NCI-H526 (cell line): ENCODE data around the gene FCAMR.
"Not testable (repeated sequence)": the region's sequence is repeated elsewhere in the genome, so short reads cannot be mapped to it uniquely, and the experiment has no call there.

Experiments used
- DNase-seq, 2 experiments: peaks; one replicate each; lab custom pipeline; 2025; lab: John Stamatoyannopoulos, UW

The FCAMR gene

DNA sequence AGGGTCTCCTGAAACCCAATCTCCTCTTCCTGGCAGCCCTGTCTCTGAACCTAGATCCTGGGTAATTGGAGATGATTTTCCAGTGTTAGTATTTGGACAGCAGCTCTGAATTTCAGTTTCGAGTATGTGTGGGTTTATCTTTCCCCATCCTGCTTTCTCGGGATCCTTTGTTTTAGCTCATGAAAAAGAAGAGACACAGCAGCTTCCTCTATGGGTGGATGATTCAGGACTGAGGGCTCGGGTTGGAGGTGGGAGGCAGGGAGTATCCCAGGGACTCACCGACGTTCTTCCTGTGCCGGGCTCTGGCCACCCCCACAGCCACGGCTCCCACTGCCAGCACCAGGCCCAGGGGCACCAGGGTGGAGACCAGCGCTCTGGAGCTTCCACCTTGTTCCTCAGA is 38.1 kb downstream of the FCAMR start:
- no peak for DNase-seq

DNA sequence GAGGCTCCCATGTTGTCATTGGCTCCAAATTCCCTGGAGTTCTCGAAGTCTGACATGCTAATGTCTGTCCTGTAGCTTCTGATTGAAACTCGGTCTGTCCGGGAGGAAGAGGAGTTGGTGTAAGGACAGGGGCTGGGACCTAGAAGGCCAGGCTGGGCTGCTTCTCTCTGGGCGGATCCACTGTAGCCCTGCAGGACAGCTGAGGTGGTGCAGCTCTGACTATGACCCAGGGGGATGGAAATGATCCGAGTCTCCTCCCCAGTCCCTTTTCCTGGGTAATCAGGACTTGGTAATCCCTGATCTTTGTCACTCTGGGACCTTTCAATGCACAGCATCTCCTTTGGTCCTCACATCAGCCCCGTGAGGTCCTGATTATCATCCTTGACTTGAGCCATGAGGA is 38.6 kb downstream of the FCAMR start:
- DNase-seq = no peak

DNA sequence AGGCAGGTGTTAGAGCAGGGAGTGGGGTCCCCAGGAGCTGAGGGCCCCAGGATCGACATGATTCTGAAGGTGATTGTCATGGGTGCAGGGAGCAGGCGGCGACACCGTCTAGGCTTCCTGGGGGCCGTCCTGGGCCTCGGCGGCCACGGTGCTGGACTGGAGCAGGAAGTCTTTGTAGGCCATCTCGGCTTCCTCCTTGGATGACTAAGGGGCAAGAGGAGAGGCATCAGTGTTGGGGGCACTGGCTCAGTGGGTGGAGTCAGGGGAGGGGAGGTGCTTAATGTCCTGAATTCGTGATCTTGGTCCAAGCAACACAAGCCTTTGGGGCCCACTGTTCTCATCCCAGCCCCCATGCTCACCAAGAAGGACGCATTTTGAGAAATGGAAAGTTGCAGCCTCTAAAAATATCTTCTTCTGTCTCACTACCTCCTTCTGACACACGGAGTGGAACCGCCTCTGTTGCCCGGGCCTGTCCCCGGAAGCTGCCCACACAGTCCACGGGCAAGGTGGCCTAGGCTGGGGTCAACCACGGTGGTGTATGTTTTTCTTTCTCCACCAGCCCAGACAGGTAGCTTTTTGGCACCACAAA is 40.0 kb downstream of the FCAMR start:
- no peak for DNase-seq

DNA sequence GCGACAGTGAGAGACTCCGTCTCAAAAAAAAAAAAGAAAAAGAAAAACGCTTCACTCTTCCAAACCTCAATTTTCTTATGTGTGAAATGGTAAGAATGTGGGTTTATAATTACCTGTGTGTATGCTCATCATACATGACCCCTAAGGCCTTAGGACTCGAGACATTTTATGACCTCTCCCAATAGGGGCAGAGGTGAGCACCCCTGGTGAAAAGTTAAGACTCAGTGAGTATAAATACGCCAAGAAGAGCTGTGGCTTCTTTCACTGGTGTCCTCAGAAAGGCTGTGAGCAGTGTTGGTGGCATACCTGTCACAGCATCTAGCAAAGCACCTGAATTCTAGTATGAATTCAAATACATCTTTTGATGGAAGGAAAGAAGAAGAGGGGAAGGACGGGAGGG is 40.7 kb downstream of the FCAMR start:
- no peak for DNase-seq

DNA sequence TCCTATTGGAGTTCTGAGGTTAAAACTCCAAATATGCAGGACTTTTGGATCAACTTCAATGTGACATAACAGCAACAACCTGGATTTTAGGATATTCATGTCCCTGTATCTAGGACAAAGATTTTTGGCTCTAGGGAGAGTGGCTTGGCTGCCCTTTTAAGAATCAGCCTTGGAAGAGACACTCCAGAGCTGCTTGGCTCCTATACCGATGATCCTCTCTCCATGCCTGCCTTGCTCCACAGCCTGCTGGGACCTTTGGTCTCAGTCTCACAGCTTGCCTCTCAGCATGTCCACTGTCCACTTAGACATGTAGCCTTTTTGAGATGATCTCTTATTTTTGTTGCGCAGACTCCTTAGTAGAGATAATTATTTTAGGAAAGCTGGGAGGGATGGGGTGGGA is 44.0 kb downstream of the FCAMR start:
- DNase-seq = no peak

DNA sequence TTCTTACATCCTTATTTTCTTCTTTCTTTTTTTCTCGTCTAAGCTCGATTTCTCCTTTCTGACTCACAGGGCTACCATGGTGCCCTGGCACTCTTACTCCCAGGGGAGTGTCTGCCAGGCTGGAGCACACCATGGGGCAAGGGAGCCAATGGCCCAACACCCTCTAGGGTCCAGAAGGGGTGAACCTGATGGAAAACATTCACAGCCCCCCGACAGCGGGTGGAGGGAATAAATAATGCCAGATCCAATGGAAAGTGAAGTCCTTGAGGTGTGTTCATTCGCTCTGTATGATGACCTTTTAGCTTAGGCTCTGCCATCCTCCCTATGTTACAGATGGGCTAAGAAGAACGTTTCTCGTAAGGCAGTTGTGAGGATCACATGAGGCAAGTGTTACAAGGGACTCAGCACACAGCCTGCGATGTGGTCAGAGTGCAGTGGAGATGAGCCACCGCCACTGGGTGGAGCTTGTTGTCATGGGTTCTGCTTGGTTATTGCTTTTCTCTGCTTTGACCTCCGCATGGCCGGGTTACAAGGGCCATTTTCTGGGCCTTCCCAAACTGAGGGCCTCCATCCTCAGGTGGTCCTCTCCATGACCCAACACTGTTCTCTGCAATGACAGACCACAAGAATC is 45.0 kb downstream of the FCAMR start:
- DNase-seq = no peak

DNA sequence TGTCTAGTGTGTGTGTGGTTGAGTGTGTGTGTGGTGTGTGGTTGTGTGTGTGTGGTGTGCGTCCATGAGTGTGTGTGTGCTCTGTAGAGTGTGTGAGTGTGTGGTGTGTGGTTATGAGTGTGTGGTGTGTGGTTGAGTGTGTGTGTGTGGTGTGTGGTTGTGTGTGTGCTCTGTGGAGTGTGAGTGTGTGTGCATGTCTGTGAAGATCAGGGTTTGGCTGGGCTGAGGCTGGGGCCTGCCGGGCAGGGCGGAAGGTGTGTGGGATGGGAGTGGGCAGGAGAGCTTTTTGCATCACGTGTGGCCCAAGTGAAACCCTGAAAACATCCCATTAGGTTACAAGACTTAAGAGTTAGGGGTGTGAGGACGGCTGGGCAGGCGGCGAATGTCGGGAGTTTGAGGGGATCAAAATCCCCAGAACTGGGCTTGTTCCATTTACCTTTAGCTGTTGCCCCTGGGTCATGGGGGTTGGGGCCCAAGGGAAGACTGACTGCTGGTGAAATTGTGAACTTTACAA is 45.6 kb downstream of the FCAMR start:
- no peak for DNase-seq

DNA sequence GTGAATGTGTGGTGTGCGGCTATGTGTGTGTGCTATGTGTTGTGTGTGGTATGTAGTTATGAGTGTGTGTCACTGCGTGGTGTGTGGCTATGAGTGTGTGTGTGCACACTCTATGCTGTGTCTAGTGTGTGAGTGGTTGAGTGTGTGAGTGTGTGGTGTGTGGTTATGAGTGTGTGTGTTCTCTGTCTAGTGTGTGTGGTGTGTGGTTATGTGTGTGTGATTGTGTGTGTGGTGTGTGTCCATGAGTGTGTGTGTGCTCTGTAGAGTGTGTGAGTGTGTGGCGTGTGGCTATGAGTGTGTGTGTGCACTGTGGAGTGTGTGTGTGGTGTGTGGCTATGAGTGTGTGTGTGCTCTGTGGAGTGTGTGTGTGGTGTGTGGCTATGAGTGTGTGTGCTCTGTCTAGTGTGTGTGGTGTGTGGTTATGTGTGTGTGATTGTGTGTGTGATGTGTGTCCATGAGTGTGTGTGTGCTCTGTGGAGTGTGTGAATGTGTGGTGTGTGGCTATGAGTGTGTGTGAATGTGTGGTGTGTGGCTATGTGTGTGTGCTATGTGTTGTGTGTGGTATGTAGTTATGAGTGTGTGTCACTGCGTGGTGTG is 46.2 kb downstream of the FCAMR start:
- DNase-seq = not testable (repeated sequence)

DNA sequence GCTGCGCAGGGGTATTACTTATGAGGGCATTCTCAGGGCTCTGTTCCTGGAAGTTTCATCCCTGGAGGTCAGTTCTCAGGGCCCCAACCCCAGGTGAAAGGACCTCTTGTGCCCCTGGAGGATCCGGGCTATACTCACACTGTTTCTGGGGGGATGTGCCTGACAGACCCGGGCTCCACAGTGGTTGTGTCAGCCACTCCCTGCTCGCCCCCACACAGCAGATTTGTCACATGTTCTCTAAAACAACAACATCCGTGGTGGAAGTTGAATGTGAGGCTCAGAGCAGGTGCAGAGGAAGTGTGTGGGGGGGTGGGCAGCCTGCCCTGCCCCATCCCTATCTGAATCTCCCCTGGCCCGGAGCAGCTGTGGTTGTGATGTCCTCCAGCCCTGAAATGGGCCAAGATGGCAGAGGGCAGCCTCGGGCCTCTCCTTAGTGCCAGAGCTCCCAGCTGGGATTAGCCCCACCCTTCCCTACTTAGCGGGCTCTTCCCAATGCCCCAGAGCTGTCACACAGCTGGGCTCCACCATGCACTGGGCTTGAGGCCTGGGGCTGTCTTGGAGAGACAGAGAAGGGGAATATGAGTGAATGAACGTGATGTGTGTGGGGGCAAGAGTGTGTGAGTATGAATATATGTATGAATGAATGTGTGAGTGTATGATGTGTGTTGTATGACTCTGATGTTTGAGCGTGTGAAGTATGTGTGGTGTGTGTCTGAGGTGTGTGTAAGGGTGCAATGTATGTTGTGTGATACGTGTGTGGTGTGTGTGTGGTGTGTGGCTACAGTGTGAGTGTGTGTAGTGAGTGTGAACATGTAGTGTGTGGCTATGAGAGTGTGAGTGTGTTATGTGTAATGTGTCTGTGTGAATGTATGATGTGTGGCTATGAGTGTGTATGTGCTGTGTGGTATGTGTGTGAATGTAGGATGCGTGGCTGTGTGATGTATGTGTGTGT is 47.0 kb downstream of the FCAMR start:
- no peak for DNase-seq

DNA sequence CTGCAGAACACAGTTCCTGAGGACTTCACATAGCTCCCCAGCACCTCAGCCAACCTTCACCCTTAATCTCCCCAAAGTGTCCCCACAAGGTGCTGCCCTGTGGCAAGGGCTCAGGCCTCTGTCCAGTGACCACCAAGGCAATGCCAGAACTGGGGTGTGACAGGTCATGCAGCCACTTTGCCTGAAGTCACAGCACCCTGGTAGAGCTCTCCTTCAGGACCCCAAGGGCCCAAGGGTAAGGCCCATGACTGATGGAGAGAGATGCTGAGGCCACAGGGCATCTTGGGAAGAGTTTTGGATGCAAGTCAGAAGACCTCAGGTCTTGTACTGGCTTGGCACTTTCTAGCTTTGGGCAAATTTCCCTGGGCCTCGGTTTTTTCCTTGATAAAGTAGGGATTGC is 47.7 kb downstream of the FCAMR start:
- DNase-seq = no peak

DNA sequence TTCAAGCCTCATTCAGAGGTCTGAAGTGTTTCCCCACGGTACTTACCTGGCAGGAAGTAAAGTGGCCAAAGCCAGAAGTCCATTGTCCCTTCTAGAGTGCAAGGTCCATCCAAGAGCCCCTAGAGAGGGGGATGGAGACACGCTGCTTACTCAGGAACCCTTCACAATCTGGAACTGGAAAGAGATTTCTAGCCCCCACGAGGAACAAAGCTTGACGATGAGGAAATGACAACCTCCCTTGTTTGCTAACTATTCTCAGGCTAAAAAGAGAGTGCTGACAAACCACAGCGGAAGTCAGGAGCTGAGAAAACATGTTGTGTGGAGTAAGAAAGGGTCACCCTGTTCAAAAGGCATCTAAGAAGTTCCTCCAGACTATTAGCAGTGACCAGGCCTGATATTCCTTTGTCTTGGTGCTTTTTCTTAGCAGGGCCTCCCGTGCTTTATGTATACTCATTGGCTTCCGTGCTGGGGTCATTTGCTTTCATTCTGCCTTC is 48.4 kb downstream of the FCAMR start, which contains the start of gene FCMR:
FCMR (minus strand) TSS at position 170 of the 494 bp plus-strand sequence; CDS start at position 83, 87 bp downstream.
- no peak for DNase-seq

DNA sequence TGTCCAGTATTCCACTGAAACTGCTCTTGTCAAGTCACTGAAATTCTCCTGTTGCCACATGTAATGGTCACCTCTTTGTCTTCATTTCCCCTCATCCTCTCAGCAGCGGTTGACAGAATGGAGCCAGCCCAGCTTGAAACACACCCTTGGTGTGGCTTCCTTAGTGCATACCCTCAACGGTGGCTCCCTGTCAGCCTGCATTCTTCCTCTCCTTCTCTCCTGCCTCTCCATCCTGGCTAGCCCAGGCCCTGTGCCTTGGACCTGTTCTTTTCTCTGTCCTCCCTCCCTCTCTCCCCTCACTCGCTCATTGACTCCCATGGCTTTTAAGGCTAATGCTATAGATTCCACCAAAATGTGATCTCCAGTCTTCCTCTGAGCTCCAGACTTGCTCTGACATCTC is 52.2 kb downstream of the FCAMR start:
- DNase-seq = no peak

DNA sequence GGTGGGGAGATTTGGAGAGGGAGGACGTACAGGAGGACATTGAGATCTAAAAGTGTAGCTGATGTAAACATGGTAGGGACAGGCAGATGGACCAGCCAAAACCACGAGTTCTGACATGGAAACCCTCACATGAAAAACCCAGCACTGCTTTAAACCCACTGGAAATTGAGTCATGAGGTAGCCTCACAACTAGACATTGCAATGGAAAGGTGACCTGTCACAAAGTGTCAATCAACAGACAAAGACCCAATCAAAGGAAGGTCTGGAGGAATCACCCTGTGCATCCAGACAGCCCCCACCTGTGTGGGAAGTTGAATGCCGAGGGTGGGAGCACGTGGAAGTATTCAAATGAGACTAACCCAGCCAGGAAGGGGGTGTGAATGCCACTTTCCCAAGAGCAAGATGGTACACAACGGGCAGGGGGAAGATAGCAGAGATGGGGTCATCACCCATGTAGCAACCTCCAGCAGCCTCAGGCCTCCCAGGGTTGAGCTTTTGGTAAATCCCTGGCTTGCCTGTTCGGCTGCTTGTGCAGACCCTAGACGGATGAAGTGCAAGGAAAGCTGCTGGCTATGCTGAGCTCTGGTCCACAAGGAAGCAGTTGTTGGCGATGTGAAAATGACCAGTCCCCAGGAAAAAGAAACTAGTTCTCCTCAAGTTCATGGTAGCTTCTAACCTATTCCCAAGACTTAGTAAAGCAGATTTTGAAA is 54.1 kb downstream of the FCAMR start:
- no peak for DNase-seq

DNA sequence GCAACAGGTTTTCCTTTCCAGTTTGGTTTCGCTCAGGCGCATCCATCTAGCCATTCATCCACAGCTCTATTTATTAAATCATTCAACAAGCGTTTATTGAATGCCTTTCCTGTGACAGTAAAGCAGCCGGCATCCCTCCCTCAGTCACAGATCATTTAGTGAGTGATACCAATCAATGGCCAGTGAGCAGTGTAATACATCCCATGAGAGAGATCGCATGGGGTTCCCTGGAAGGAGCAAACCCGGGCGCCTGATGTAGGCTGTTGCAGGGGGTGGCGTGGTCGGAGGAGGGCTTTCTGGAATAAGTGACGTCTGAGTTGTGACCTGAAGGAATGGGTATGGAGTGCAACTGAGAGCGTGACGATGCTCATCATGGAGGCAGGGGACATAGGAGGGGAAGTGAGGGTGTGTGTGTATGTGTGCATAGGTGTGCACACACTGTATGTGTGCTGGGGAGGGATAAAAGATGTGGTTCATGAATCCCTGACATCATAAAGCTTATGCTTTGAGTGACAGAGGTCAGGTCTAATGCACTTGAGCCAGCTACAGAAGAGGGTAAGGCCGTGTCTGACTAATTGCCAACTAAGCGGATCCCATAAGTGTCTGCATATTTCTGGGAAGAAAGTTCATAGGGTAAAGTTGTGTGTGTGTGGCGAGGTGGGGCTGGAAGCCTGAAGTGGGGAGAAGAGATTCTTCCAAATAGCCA is 55.1 kb downstream of the FCAMR start:
- DNase-seq = no peak

DNA sequence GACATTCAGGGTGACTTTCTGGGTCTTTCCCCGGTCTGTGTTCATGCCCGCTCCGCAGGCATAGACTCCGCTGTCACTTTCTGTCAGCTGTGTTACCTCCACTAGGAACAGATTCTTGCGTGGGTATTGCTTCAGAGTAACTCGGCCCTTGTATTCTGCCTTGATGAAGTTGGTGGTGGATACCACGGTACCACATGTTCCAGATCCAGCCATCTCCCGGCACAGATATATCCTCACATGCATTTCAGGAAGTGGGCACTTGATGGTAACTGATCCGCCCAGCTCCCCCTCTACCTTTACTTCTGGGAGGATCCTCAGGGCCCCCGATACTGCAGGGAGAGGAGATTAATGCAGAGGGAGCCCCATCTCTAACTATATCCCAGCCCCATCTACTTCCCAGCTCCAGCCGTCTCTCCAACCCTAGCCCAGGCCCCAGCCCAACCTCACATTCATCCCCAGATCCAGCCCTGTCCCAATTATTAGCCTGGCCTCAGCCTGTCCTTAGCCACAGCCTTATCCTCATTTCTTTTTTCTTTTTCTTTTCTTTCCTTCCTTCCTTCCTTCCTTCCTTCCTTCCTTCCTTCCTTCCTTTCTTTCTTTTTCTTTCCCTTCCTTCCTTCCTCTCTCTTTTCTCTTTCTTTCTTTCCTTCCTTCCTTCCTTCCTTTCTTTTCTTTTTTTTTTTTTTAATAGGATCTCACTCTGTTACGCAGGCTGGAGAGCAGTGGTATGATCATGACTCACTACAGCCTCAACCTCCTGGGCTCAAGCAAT is 56.3 kb downstream of the FCAMR start:
- no peak for DNase-seq

DNA sequence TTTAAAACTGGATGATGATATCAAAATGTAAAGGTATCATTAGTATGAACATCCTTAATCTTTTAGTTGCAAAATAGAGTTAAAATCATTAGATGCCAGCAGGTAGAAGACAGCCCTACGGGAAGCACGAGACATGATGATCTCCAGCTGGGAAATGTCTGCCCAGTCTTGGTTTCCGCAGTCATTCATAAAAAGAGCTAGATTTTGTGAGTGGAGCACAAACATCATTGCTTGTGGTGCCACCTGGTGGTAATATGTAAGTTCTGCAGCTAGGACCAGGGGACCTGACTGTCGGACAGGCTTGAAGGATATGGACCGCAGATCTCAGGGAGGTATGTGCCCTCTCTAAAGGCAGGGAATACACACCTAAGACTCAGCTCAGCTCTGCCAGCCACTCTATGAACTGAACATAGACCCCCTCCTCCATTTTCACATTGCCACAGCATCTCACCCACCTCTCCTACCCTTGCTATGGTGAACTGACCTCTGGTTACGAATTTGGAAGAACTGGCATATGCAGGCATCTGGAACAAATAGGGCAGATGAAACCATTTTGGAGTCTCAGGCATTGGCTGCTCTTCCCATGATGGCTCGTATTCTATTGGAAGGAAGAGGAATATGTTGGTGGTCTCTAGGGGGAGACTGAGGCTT is 57.7 kb downstream of the FCAMR start:
- peak; percentile 67 to 82 for DNase-seq

DNA sequence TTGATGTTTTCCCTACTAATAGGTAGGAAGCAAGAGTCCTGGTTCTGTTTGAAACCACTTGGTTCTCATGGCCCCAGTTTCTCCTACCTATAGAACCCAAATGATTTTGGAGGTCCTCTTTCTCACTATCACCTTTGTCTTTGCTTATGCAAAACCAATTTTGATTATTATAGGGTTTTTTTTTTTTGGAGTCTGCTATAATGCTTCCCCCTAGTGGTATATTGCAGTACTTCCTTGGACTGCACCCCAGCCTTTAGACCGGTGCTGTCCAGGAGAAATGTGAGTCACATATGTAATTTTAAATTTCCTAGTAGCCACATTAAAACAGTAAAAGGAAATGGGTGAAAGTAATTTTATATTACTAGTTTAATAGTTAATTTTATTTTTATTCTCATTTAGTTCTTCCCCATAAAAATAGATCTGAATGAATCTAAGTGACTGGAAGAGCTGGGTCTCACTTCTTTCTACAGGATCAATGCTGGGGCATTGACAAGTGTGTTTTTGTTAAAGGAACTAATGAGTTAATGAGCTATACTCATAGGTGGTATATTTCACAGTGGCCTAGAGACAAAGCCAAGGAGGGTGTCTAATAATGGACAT is 59.1 kb downstream of the FCAMR start:
- peak in 1 of 2 experiments; percentile 70 for DNase-seq

DNA sequence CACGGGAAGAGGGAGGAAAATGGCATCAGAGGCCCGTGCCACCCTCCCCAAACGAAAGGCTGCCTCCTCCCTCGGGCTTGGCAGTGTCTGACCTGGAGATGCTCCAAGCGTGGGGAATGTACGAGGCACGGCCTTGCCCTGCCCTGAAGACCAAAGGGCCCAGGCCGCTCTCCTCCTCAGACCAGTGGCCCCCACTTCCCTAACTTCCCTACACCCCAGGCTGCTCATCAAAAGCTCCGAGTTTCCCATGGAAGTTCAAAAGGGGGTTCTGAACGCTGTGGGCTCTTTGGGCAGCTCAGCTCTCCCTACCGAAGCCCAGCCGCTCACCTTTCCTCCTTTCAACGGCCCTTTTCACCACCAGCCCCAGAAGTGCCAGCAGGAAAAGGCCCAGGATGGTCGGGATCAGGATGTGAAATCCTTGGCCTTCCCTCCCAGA is 60.4 kb downstream of the FCAMR start:
- DNase-seq = no peak
